HG02642 (cell line): Measurements from ENCODE around the gene MPO.

ENCODE experiments used
- ATAC-seq: cut with Tn5 transposase; IDR thresholded peaks from one replicate; pipeline ENCODE4 v1.9.1; 2021; ENCODE audit warnings: mild to moderate bottlenecking; ENCODE audit not compliant: unreplicated experiment, poor library complexity

Gene MPO

DNA sequence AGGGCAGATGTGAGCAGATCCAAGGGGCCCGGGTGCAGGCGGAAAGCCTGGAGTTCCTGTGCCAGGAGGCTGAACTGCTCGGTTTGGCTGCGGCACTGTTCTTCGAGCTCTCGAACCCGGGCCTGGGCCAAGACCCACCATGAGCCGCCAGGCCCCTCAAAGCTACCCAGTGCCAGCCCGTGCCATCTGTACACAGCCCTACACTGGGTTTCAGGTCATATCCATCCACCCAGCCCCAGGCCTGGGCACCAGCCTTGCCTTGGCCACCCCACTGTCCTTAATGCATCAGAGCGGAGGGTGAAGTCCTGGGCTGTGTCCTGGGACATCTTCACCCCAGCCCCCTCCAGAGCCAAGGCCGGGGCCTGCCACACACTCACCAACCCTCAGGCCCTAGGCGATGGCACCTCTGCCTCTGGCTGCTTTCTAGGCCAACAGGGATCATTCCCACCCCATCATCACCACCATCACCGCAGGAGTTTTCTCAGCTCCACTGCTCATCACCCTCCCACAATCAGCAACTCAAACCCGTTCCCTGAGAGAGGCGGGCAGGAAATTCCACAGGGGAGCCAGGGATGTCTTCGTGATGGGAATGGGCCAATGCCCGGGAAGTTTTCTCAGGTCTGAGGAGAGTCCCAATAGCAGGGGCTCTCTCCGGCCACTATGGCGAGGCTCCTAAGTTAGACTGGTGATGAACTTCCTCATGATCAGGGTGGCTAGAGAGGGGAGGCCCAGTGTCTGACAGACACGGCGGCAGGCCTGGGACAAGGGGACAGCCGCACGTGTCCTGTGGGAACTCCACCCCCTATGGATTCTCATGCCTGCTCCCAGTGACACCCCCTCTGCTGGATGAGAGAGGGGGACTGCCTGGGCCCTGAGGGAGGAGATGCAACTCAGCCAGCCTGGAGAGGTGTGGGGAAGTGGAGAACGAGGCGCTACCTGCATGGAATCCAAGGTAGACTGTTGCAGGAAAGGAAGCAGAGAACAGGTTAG, 38.7 kb upstream of the MPO start:
- ATAC-seq: no peak

- no peak for ATAC-seq
These were observed 38.0 kb upstream of the MPO start for GRCh38 chr17:58318627-58319172.

GRCh38 chr17:58318065-58318481, 37.3 kb upstream of the MPO start:
- ATAC-seq: no peak

DNA sequence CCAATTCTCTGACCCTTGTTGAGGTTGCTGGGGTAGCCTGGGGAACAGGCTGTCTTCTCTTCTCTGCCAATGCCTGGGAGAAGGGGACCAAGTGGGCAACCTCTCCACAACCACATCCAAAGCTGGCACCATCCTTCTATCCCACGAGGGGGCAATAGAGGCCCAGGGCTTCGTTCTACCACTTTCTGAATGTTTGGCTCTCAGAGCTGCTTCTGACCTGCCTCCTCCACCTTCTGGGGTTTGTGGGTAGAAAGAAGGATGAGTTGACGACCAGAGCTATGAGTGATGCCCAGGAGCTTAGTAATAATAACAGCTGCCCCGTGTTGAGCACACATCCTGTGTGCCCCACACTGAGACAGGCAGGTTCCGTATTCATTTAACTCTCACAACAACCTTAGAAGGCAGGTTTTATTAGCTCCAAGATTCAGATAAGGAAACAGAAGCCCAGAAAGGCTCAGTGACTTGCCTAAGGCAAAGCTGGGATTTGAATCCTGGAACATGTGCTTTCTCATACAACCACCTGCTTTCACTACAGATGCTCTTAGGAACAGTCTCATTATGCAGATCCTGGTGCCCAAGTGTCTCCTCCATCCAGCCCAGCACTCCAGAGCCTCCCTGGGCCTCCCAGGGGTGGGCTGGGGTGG, 36.8 kb upstream of the MPO start:
- peak; percentile 74 for ATAC-seq

DNA sequence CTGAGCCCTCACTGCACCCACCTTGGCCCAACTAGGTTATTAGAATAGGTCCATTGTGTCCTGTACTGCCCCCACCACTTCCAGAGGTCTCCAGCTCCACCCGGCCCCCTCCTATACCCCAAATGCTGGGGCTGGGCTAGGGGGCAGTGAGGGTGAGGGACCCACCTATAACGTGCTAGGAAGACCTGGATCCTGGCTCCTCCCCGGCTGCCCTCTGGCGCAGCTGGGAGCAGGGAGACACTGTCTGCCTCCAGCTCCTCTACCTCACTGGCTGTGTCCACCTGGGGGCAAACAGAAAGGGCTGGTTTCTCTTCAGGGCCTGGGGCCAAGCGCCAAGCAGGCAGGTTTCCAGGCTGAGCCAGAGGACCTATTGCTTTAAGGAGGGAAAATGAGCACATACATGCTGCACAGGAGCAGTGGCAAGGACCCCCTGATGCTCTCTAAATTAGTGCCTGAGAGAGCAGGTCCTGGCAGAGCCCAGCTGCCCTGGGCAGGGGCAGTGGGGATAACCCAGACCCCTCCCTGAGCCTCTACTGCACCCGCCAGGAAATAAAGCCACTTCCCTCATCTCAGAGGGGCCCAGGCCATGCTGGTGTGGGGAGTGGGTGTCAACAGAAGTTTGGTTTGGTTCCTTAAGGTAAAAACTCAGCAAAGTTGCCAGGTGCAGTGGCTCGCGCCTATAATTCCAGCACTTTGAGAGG, 35.7 kb upstream of the MPO start:
- ATAC-seq: no peak

DNA sequence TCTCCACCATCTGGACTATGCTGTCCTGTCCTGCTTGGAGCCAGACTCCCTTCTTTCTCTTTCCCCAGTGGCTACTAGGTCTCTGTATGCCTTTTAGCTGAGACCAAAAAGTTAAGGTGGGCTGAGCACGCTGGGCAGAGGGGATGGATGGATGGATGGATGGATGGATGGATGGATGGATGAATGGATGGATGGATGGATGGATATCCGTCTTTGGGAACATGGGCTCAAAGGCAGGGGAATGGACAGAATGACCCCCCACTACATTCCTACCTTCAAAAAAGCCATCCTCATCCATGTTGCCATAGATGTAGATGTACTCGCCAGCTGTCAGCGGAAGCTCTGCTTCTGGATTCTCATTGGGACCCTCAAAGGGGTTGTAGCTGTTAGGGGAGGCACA, 35.0 kb upstream of the MPO start:
- no peak for ATAC-seq

- no peak for ATAC-seq
These were observed 34.6 kb upstream of the MPO start for GRCh38 chr17:58315281-58315711.

DNA sequence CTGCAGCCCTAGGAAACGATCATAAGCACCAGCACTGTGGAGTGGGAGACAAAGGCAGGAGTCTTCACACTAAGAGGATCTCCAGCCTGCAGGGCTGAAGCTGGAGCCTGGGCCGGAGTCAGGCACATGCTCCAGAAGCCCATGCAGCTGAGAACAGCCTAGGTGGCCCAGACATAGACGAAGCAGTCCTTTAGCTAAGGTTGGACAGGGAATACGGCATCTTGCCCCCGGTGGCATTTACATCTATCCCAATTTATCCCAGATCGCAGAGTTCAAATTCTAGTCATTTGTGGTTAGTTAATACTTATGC, 33.9 kb upstream of the MPO start:
- no peak for ATAC-seq

- ATAC-seq: no peak
These were observed 33.3 kb upstream of the MPO start for GRCh38 chr17:58313815-58314705.

DNA sequence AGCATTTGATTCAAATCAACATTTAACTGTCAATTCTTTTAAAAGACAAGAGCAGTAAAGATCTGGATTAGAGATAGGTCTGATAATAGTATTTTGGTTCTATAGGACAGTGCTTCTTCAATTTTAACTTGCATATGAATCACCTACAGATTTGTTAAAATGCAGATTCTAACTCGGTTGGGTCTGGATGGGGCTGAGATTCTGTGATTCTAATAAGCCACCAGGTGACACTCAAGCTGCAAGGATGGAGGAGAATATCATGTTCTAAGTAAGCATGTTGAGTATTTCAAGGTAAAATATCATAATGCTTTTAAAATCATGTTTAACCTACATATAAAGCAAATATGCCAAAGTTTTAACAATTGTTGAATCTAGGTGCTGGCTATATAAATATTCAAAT, 32.1 kb upstream of the MPO start:
- no peak for ATAC-seq

DNA sequence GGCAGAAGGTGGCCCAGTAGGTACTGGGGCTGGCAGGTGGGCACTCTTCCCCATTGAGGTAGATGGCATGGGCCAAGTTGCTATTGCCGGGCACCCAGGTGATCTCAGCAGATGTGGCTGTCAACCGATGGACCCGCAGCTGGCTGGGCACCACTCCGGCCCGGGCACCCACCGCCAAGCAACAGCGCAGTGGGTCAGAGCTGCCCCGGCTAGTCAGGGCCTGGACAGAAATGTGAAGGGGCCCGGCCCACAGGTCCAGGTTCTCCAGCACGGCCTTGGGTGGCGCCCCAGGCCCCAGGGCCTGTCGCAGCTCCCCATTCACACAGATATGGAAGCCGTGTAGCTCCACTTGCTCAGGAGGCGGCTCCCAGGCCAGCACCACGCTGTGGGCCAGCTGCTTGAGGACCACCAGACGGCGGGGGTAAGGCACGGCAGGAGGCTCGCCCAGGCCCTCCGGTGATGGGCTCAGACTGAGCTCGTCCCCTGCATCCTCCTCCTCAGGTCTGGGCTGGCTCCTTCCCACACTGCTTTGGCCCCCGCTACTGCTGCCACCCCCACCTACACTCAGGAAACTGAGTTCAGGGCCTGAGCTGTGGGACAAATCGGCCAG, 31.4 kb upstream of the MPO start:
- ATAC-seq: no peak

DNA sequence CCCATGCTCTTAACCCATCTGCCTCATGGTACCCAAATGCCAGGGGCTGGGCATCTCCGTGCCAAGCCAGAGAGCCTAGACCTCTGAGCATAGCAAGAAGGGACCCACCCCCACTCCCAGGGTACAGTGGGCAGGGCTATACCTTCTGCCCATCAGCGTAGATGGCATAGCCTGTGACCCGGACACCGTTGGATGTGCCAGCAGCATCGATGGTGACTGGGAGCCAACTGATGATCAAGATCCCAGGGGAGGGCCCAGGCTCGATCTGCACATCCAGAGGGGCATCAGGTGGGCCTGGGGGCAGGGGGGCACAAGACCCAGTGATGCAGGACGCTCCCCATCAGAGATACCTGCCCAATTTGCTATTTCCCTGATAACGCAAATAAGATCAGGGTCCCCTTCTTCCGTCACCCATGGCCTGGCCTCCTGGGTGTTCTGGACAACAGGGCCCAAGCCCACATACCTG, 30.7 kb upstream of the MPO start:
- ATAC-seq: no peak

DNA sequence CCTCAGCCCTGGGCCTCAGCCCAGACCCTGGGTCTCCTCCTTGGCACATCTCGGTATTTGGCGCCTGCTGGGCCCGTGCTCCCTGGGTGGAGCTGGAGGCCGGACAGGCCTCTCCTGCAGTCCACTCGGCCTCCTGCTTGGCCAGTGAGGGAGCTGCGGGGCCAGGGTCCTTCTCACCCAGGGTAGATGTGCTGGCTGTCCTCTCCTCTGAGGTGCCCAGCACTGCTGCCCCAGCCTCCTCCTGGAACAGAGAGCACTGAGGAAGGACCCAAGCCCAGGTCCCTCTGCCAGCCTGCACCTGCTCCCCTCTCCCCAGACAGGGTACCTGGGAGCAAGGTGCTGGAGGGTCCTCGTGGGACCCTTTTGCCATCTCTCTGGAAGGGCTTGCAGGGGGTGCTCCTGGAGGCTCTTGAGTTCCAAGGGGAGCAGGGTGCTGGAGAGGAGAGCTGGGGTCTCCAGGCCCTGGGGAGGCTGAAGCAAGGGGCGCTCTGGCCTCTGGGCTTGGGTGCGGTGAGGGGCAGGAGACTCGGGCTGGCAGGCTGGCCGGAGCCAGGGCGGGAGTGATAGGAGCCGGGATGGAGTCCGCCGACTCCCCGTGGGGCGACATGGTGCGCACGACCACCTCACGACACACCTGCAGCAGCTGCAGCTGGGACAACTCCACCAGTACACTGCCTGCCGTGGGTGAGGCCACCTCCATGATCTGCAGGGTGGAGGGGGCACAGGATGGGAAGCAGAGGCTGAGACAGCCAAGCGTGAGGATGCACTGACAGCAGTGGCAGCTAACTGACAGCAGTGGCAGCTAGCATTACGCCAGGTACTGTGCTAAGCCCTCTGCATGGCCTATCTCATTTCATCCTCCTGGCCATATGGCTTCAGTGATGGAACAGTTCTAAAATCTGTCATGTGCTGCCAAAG, 30.0 kb upstream of the MPO start:
- no peak for ATAC-seq

DNA sequence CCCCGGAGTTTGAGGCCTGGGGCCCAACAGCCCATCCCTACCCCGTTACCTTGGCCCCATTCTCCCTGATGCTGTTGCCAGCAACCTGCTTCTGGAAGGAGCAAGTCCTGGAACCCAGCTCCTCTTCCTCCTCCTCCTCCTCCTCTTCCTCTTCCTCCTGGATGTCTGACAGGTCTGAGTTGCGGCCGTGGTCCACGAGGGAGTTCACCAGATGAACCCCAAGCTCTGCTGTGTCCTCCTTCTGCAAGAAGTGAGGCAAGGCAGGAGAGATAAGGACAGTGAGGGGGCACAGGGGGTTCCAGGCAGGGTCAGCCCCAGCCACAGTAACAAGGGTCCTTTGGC, 29.2 kb upstream of the MPO start:
- ATAC-seq: no peak

- no peak for ATAC-seq
These were observed 28.5 kb upstream of the MPO start for GRCh38 chr17:58308985-58309917.

DNA sequence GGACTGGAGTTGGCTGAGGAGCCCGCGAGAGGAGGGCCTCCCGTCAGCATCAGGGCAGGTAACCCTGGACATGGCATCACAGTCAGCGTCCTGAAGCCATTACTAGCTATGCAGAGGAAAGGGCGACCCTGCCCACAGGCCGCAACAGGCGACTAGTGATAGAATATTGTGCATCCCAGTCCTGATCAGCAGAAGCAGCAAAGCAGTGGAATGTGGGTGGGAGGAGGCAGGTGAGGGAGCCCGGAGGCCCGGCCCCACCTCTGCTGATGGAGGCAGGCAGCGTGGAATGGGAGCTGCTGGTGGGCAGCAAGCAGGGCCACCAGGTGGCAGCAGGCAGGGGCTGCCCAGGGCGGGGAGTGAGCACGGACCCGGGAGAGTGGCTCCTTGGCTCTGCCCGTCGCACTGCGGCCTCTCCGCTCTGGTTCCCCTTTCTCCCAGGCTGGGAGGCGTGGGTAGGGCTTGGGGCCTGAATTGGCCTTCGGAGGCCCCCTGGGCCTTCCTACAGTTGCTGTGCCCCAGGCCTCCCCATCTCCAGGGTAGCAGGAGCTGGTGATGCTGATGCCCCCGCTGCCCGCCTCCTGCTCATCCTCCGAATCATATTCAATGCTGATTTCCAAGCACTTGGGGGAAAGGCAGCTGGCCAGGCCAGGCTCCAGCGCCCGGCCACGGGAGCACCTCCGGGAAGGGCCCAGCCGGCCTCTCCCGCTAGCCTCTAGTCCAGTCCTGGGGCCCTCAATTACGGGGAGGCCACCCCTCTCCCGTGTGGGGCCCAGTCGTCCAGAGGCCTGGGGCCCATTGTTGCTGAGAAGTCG, 27.6 kb upstream of the MPO start:
- no peak for ATAC-seq
